ENCODE results near the gene SYNE1. TPM values are rescaled to one million over a fixed set of nuclear protein-coding genes. Genes with fewer than 3 reads are reported as not detected.

SYNE1 gene
- total RNA-seq, 4 donors from 2014 or later: 120 to 163 (median 137) TPM

GRCh38 chr6:152554851-152555250, 82.3 kb downstream of the SYNE1 start:
- TF ChIP-seq EP300 (IDR thresholded peaks at IDR 0.05) (no peak), POLR2A (IDR thresholded peaks at IDR 0.05) (no peak)
- TF ChIP-seq, protein P1, sequence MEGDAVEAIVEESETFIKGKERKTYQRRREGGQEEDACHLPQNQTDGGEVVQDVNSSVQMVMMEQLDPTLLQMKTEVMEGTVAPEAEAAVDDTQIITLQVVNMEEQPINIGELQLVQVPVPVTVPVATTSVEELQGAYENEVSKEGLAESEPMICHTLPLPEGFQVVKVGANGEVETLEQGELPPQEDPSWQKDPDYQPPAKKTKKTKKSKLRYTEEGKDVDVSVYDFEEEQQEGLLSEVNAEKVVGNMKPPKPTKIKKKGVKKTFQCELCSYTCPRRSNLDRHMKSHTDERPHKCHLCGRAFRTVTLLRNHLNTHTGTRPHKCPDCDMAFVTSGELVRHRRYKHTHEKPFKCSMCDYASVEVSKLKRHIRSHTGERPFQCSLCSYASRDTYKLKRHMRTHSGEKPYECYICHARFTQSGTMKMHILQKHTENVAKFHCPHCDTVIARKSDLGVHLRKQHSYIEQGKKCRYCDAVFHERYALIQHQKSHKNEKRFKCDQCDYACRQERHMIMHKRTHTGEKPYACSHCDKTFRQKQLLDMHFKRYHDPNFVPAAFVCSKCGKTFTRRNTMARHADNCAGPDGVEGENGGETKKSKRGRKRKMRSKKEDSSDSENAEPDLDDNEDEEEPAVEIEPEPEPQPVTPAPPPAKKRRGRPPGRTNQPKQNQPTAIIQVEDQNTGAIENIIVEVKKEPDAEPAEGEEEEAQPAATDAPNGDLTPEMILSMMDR (IDR thresholded peaks at IDR 0.05): no peak
- 96 to 98% methylated on average over 1 of the region's 1 CpG for WGBS, 2 donors
- Histone ChIP-seq H3K27ac (no peak overlapping the region), H3K4me3 (no peak overlapping the region), H3K27me3 (no peaks in the 10 kb centered on the region), H3K4me1 (no peaks in the 10 kb centered on the region), H3K9me3 (peaks cover 0 to 19% (median 0%) of the 10 kb centered on the region in 4 donors), H3K36me3 (no peaks in the 10 kb centered on the region)
- no peak for DNase-seq (ENCODE audit: low spot score in 2 of 2)

- no peak for TF ChIP-seq EP300 (IDR thresholded peaks at IDR 0.05)
- TF ChIP-seq, protein P1 (IDR thresholded peaks at IDR 0.05): peak; percentile 46 to 77 (median 61)
- Histone ChIP-seq H3K27ac (no peak overlapping the region), H3K4me1 (no peaks in the 10 kb centered on the region), H3K4me3 (no peak overlapping the region), H3K9me3 (peaks cover 0 to 9% (median 0%) of the 10 kb centered on the region in 4 donors), H3K27me3 (no peaks in the 10 kb centered on the region), H3K36me3 (no peaks in the 10 kb centered on the region)
- WGBS, 2 donors: 40 to 43% methylated on average over 9 of the region's 9 CpGs
- peak in 1 of 2 donors; percentile 62 for DNase-seq (ENCODE audit: low spot score in 2 of 2)
Measured at GRCh38 chr6:152552616-152553209, 84.4 kb downstream of the SYNE1 start.

DNA sequence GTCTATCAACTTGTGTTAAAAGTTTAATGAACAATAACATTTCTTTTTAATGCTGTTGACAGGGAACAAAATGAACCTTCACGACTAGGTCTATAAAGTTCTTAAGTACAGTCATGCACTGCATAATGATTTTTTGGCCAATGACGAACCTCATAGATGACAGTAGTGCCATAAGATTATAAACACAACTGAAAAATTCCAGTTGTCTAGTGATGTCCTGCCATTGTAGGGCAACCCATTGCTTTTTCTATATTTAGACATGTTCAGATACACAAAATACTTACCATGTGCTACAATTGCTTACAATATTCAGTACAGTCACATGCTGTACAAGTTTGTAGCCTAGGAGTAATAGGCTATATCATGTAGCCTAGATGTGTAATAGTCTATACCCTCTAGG, 93.6 kb downstream of the SYNE1 start:
- 82 to 88% methylated on average over 2 of the region's 2 CpGs for WGBS, 2 donors

DNA sequence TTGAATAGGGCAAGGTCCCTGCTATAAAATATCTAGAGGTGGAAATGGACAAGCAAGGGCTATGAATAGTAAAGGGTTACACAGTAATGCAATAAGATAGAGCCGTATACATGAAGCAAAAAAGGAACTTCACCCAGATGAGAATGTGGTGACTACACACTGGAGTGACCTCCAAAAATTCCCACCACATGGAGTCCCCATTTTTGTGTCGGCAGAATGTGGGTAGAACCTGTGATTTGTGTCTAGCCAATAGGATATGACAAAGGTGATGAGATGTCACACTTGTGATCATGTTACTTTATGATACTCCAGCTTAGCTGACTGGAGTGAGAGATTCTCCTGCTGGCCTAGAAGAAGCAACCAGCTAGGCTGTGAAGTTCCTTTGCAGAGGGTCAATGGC, 96.8 kb downstream of the SYNE1 start:
- Histone ChIP-seq H3K9me3 (no peaks in the 10 kb centered on the region), H3K27me3 (no peaks in the 10 kb centered on the region), H3K36me3 (no peaks in the 10 kb centered on the region), H3K4me1 (no peaks in the 10 kb centered on the region), H3K27ac (no peak overlapping the region), H3K4me3 (no peak overlapping the region)
- WGBS, 2 donors: 74 to 88% methylated on average over 2 of the region's 2 CpGs
- DNase-seq (ENCODE audit: low spot score in 2 of 2): no peak
- TF ChIP-seq POLR2A (IDR thresholded peaks at IDR 0.05) (no peak), EP300 (IDR thresholded peaks at IDR 0.05) (no peak)
- TF ChIP-seq, protein P1 (IDR thresholded peaks at IDR 0.05): no peak

More for the DNA sequence above, 93.6 kb downstream of the SYNE1 start:
- Histone ChIP-seq H3K36me3 (no peaks in the 10 kb centered on the region), H3K27me3 (no peaks in the 10 kb centered on the region), H3K4me1 (no peaks in the 10 kb centered on the region), H3K9me3 (no peaks in the 10 kb centered on the region), H3K27ac (no peak overlapping the region), H3K4me3 (no peak overlapping the region)
- TF ChIP-seq POLR2A (IDR thresholded peaks at IDR 0.05) (no peak), EP300 (IDR thresholded peaks at IDR 0.05) (no peak)
- TF ChIP-seq, protein P1 (IDR thresholded peaks at IDR 0.05): no peak
- DNase-seq (ENCODE audit: low spot score in 2 of 2): no peak

DNA sequence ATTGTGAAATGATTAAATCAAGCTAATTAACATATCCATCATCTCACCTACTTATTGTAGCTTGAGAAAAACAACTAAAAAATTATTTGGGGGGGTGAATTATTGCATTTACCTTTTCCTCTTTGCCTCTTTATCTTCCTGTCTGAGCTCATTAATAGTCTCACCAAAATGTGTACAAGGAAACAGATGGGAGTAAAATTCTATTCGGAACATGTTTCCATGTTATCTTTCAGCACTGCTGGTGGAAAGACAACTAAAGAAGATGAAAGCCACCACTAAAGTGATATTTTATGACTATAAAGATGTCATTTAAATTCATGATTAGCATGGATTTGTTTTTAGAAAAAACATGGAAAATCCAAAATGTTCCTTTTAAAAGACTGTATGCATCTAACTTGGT, 102.6 kb downstream of the SYNE1 start:
- 75 to 78% methylated on average over 1 of the region's 1 CpG for WGBS, 2 donors

More for the DNA sequence above, 102.6 kb downstream of the SYNE1 start:
- H3K4me3 ChIP-seq: no peak overlapping the region
- DNase-seq (ENCODE audit: low spot score in 2 of 2): no peak
- no peaks in the 10 kb centered on the region for H3K4me1 ChIP-seq
- TF ChIP-seq, protein P1 (IDR thresholded peaks at IDR 0.05): no peak
- TF ChIP-seq EP300 (IDR thresholded peaks at IDR 0.05) (no peak), POLR2A (IDR thresholded peaks at IDR 0.05) (no peak)
- H3K27me3 ChIP-seq: no peaks in the 10 kb centered on the region
- H3K27ac ChIP-seq: no peak overlapping the region
- no peaks in the 10 kb centered on the region for H3K36me3 ChIP-seq
- no peaks in the 10 kb centered on the region for H3K9me3 ChIP-seq
